A673 (cell line): ENCODE measurements around the gene VCP.

Experiments
- EZH2 ChIP-seq: fragments of 200-600 bp; sonication (generic); IDR thresholded peaks from 2 replicates; pipeline ENCODE4 v1.6.1; 2017; ENCODE audit warnings: borderline replicate concordance, low read depth, mild to moderate bottlenecking, mixed read lengths, antibody characterized with exemption, low read length; ENCODE audit not compliant: poor library complexity, severe bottlenecking
- TF ChIP-seq, protein P1 (sequence below): fragments of 300-800, 200-600 bp; sonication (generic); conservative IDR thresholded peaks from 2 replicates; pipeline ENCODE4 v1.5.1; 2017; ENCODE audit warnings: low read depth, mild to moderate bottlenecking, antibody characterized with exemption, low read length, moderate library complexity, mixed read lengths

DNA sequence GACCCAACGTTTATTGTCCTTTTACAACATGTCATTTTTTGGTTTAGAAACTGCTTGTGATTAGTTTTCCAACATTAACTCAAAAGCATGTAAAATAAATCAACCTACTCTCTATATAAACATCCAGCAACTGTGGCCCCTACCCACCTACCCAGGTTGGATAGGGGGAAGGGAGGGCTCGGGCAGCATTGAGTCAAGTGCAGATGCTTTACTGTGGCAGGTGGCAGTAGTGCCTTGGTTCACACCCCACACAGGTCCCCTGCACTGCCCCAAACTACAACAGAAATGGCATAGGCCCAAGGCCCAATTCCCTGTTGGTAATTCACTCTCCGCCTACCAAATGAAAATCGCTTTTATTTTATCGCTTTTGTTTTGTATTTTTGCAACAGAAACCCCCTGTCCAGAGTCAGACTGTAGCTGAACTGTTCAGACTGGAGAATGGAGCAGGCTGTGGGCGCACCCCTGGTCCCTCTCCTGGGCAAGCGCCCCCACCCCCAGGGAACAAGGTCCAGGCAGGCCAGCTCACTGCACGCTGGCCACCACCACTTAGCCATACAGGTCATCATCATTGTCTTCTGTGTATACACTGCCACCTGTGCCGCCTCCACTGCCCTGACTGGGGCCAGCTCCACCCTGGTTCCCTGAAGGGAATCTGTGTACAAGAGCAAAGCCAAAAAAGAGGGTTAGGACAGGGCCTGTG is 15.7 kb downstream of the VCP start:
- TF ChIP-seq, protein P1, sequence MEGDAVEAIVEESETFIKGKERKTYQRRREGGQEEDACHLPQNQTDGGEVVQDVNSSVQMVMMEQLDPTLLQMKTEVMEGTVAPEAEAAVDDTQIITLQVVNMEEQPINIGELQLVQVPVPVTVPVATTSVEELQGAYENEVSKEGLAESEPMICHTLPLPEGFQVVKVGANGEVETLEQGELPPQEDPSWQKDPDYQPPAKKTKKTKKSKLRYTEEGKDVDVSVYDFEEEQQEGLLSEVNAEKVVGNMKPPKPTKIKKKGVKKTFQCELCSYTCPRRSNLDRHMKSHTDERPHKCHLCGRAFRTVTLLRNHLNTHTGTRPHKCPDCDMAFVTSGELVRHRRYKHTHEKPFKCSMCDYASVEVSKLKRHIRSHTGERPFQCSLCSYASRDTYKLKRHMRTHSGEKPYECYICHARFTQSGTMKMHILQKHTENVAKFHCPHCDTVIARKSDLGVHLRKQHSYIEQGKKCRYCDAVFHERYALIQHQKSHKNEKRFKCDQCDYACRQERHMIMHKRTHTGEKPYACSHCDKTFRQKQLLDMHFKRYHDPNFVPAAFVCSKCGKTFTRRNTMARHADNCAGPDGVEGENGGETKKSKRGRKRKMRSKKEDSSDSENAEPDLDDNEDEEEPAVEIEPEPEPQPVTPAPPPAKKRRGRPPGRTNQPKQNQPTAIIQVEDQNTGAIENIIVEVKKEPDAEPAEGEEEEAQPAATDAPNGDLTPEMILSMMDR: no peak
- TF ChIP-seq EZH2: no peak
